ENCODE results near the gene MPRIP.

DNA sequence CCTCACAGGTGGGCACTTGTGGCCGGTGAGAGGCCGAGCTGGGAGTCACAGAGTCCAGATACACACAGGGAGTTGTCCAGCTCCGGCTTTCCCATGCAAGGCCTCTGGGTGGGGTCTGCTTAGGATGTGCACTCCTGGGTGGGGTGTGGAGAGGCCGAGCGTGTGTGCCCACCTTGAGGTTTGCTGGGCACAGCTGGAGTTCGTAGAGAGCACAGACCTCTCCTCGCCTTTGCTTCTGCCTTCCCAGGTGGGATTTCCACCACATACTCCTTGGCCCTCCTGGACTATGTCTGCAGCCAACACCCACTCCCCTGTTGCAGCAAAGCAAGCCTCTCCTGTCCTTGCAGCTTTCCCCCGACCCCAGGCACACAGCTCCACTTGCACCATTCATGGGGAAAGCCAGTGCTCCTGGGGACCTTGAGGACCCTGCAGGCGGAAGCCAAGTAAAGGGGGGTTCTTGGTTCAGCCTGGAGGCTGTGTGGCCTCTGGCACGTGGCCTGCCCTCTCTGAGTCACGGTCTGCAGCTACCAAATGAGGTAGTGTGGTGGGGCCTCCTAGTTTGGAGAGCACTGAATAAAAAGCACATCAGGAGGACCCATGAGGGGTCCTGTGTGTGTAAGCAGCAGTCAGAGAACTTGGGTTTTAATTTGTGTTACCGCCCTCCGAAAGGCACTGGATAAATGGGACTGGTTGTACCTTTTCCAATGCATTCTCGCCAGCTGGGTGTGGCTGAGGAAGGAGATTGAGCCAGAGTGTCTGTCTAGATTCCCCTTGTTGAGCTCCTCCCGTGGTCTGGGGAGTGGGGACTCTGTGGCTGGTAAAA, 31.5 kb downstream of the MPRIP start:
- no peak for TF ChIP-seq TAF1 (IDR thresholded peaks at IDR 0.05; ENCODE audit: borderline replicate concordance, insufficient read depth, low read length)
- TF ChIP-seq POLR2AphosphoS5 (IDR thresholded peaks at IDR 0.05; ENCODE audit: low read depth, low read length), result no peak
- TF ChIP-seq, protein P1, sequence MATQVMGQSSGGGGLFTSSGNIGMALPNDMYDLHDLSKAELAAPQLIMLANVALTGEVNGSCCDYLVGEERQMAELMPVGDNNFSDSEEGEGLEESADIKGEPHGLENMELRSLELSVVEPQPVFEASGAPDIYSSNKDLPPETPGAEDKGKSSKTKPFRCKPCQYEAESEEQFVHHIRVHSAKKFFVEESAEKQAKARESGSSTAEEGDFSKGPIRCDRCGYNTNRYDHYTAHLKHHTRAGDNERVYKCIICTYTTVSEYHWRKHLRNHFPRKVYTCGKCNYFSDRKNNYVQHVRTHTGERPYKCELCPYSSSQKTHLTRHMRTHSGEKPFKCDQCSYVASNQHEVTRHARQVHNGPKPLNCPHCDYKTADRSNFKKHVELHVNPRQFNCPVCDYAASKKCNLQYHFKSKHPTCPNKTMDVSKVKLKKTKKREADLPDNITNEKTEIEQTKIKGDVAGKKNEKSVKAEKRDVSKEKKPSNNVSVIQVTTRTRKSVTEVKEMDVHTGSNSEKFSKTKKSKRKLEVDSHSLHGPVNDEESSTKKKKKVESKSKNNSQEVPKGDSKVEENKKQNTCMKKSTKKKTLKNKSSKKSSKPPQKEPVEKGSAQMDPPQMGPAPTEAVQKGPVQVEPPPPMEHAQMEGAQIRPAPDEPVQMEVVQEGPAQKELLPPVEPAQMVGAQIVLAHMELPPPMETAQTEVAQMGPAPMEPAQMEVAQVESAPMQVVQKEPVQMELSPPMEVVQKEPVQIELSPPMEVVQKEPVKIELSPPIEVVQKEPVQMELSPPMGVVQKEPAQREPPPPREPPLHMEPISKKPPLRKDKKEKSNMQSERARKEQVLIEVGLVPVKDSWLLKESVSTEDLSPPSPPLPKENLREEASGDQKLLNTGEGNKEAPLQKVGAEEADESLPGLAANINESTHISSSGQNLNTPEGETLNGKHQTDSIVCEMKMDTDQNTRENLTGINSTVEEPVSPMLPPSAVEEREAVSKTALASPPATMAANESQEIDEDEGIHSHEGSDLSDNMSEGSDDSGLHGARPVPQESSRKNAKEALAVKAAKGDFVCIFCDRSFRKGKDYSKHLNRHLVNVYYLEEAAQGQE (IDR thresholded peaks at IDR 0.05; ENCODE audit: insufficient read depth in 1 of 2, low read depth in 2 of 2, low read length in 2 of 2), result no peak
